MV-4-11 (cell line): ENCODE results near the gene TTC39A.
"Not testable (repeated sequence)": the region's sequence is repeated elsewhere in the genome, so short reads cannot be mapped to it uniquely, and the experiment has no call there.

Experiments used
- DNase-seq: peaks from one replicate; lab custom pipeline; 2025; lab: John Stamatoyannopoulos, UW

TTC39A gene

DNA sequence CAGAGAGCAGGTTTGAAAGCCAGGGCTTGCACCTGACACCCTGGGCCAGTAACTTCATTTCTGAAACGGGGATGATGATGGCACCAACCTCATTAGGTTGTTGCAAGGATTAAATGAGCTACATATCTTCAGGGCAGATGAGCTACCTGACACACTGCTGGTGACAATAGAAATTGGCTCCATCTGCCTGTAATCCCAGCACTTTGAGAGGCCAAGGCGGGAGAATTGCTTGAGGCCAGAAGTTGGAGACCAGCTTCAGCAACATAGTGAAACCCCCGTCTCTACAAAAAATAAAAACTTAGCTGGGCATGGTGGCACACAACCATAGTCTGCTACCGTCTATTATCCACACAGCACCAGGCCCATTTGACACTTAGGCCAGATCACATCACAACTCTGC lies 6.3 kb upstream of the TTC39A start:
- no peak for DNase-seq

DNA sequence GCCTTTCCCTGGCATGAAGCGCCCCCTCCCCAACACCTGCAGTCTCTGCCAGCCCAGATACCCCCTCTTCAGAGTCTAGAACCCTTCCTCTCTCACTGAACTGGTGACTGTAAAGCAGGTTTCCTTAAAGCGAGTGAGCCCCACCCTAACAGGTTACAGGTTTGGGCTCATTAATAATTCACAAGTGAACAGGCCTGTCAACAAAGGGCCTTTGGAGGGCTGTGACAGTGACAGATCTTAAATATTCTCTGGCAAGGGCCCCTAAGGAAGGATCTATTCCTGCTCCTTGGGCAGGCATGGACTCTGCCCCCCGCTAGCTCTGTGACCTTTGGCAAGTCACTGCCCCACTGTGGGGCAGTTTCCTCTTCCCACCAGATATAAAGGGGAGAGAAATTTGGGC lies 5.6 kb upstream of the TTC39A start:
- DNase-seq = no peak

DNA sequence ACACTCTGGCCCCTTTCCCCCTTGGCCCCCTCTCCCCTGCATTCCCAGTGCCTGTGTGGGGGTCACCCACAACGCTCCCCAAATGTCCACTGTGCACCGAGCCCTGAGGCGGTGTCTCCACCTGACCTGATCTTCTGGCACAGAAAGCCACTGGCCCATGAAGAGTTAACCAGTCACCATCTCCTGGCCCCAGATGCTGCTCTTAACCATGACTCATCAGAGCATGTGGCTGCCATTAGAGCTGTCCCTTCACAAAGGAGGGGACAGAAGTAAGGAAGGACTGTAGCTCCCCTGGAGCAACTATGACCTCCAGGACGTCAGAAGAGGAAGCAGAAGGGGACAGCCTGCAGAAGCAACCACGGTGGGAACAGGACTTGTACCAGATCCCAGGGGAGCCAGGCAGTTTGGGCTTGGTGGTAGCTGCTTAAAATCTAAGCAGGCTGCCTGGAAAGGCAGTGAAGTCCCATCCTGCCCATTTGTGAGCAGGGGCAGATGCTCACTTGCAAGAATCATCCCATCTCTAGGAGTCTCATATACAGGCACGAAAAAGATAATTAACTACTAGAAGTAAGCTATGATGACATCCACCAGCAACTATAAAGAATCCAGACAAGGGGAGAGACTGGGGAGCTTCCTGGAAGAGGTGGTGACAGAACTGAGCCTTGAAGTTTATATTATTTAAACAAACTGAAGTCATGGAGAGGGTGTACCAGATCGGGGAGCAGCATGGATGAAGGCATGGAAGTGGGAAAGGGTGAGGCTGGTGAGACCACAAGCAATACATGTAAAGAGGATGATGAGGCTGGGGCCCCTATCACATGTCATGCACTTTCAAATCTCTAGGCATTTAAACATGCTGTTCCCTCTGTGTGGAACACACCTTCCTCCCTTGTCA lies 1.1 kb upstream of the TTC39A start:
- DNase-seq = peak; percentile 80

DNA sequence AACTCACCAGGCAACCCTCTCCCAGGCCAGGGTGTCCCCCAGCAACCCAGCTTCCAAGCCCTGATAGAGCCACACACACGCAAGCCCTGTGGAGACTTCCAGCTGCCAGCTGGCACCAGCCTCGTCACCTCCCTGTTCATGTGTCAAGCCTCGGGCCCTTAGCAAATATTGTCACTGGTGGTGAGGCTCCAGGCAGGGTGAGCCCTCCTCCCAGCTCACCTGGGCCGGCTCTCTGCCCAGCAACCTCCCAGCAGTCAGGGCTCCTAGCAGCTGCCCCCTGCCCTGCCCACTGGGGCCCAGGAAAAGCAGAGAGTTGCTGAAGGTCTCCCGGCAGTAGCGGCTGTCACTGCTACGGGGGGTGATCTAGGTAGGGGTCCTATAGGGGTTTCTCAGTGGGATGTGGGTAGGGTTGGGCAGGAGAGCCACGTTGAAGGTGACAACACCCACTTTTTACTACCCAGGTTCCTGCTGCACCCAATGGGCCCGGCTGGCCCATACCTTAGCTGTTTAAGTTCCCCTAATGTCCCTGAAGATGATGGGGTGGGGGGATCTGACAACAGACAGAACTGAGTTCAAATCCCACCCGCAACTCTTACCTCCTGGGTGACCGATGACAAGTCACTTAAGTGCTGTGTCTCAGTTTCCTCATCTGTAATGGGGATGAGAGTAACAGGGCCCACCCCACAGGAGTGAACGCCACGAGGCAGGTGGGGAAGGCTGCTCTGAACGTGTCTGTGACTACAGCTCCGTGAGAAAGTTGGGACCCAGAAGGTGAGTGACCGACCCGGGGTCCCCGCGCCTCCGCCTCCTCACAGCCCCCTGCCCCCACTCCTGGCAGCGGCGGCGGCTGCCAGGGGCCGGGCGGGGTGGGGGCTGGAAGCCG lies 678 bp downstream of the TTC39A start:
- DNase-seq = no peak

DNA sequence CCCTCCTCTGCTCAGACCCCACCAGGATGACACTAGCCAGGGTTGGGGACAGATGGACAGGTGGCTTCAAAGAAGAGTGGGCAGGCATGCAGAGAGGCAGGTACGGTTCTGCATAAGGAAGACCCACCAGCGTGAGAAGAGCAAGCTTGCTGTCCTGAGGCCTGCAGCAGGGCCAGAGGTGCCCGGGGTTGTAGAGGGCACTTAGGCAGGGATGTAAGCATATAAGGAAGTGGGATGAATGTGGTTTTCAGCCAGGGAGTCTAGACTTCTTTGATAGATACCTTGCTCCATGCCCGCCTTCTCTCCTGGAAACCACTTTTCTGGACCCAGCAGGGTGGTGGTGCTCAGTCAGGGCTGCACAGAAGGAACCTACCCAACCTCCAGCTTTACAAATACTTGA lies 1.4 kb downstream of the TTC39A start:
- peak; percentile 7 for DNase-seq

DNA sequence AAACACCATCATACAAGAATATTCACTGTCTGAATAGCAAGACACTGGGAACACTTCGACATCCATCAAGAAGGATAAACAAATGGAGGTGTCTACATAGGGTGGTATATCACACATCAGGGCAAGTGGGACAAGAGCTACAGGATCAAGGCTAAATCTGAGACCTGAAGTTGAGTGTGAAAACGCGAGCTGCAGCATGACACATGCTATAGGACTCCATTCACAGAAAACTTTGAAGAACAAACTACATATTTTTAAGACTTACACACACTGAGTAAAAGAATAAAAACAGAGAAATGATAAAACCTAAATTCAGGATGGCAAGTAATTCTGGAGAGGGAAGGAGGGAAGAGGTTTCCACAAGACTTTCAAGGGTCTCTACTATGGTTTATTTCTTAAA lies 2.1 kb downstream of the TTC39A start:
- DNase-seq = no peak

DNA sequence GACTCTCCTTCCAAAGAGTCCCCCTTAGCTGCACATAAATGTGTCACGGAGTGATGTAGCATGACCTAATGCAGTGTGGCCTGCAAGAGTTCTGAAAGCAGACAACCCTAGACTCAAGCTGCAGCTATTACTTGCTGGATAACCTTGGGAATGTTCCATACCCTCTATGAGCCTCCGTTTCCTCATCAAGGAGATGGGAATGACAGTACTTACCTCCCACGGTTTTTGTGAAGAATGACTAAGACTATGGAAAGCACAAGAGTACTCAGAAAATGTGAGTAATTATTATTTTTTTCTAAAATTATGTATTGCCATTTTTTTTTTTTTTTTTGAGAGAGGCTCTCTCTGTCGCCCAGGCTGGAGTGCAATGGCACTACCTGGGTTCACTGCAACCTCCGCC lies 3.0 kb downstream of the TTC39A start:
- DNase-seq = no peak

DNA sequence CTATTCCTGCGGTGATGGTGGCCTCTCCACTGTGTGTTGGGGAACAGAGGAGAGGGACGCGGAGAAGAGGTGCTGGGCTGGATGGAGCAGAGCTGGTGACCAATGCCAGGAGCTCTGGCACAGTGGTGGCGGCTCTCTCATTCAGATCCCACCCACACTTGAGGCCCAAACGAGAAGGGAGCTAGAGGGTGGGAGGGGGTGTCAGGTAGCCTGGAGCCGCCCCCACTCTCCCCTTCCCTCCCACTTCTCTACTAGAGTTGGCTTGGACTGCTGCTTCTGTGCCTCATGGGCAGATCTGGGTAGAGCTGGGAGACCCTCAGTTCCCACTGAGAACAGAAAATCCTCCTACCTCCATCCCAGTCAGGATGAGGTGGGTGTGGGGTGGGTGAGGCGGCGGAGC lies 3.5 kb downstream of the TTC39A start:
- no peak for DNase-seq

DNA sequence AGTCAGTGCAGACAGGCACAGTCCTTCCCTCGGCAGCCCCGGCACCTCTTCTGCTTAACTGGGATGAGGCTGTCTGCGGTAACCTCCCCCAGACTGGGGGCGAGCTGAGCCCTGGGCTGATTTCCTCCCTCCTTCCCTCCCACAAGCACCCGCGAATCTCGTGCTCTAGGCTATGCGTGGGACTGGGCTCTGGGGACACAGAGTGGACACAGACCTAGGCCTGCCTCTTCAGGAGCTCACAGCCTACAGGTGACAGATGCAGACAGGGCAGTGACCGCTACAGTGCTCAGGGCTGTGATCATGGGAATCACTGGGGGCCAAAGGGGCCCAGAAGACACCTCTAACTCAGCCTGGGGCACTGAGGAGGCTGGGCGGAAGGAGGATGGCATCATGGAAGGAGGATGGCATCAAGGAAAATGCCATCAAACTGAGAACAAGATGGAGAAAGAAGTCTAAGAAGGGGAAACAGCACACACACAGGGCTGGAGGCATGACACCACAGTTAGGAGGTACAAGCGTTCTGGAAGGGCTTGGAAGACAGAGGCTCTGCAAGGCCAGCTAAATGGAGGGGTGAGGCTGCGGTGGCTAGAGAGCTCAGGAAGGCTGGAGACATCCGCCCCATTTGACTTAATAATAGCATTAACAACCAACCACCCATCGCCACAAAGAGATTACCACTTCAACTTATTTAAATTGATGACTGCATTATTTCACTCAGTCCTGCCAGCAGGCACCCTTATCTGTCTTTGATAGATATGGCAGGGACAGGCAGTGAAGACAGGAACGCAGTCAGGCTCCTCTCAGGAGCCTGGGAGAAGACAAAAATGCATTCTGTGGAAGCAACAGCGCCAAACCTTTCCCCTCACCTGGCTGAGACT lies 4.2 kb downstream of the TTC39A start:
- DNase-seq = no peak

DNA sequence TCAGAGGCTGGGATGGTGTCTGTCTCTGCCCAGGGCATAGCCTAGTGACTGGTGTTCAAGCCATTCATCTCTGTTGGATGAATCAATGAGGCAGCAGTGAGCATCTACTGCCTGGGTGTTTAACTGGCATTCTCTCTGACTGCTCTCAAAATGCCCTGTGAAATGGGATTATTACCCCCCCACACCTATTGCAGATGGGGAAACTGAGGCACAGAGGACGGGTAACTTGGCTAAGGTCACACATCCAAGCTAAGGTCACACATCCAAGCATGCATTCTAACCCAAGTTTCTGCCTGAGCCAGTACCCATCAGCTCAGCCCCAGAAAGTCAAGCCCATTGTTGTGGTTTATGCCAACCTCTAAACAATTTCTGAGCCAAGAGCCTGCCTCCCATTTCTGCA lies 5.0 kb downstream of the TTC39A start:
- no peak for DNase-seq

DNA sequence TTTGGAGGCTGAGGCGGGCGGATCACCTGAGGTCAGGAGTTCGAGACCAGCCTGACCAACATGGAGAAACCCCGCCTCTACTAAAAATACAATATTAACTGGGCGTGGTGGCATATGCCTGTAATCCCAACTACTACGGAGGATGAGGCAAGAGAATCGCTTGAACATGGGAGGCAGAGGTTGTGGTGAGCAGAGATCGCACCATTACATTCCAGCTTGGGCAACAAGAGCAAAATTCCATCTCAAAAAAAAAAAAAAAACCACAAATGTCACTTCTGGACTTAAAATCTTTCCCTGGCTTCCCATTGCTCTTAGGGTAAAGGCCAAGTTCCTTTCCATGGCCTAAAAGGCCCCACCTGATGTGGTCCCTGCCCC lies 5.4 kb downstream of the TTC39A start:
- not testable (repeated sequence) for DNase-seq

DNA sequence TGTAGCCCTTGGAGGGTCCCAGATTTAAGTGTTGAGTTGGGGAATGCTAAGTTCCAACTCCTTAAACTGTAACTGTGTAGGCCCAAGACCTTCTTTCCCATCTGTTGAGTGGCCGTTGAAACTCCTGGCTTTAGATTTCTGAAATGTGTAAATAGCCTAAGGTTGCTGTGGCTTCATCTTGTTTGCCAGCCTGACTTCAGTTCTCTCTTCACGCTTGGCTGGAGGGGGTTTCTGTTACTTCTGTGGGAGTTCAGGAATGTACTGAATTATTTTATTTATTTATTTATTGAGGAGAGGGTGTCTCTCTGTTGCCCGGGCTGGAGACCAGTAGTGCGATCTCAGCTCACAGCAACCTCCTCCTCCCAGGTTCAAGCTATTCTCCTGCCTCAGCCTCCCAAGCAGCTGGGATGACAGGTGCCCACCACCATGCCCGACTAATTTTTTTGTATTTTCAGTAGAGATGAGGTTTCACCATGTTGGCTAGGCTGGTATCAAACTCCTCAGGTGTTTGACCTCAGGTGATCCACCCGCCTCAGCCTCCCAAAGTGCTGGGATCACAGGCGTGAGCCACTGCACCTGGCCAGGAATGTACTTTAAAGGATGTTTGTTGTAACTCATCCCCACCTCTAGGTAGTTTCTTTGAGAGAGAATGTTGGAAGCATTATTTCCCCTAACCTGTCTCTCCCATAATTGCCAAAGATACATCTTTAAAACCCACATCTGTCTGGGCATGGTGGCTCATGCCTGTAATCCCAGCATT lies 5.9 kb downstream of the TTC39A start:
- DNase-seq = no peak

DNA sequence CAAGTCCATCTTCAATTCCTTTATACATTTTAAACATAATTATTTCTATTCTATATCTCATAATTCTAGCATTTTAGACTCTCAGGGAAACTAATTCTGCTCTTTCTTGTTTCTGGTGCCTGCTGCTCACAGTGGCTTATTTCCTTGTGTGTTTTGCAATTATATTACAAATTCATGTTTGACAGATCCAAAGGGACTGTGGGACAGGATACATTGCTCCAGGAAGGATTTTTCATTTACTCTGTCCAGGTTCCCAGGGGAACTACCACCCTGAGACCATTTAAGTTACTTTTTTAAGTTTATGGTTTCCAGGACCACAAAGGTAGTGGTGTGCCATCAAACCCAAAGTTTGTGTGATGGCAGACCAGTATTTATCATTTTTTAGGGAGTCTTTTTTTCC lies 6.6 kb downstream of the TTC39A start:
- DNase-seq = no peak

DNA sequence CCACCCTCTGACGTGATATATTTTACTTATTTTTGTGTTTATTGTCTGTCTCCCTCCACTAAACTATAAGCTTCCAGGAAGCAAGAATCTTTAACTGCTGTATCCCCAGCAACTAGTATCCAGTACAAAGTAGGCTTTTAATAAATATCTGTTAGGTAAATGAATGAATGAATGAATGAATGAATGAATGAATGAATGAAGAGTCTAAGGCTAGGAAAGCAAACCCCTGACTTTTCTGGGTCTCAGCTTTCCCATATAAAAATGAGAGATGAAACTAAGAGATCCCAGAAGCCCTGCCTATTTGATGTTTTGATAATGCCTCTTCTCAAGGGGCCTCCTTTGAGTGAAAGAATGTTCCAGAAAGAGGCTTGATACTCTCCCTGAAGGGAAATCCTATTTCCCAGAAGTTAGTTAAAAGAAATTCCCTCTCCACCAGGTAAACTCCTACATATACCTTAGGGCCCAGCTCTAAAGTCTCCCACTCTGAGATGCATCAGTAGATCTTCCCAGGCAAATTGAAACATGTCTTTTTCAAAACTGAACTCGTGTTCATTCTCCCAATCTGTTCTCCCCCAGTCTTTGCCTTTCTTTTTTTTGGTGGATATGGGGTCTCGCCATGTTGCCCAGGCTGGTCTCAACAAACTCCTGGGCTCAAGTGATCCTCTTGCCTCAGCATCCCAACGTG lies 7.8 kb downstream of the TTC39A start:
- DNase-seq = no peak

DNA sequence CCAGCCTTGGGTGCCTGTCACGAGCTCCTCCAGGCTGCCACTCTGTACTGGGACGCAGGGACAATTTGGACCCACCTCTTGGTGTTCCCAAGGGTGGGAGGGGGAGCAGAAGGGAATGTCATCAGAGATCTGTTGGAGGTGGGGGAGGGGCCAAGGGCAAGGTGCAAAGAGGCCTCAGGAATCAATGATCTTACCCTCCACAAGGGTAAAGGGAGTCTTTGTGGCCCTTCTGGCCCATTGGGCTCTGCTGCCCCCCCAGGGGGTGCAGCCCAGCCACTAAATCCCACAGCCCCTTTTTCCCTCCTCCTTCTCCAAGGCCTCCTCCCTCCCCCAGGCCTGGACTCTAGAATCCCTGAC lies 8.5 kb downstream of the TTC39A start:
- no peak for DNase-seq

DNA sequence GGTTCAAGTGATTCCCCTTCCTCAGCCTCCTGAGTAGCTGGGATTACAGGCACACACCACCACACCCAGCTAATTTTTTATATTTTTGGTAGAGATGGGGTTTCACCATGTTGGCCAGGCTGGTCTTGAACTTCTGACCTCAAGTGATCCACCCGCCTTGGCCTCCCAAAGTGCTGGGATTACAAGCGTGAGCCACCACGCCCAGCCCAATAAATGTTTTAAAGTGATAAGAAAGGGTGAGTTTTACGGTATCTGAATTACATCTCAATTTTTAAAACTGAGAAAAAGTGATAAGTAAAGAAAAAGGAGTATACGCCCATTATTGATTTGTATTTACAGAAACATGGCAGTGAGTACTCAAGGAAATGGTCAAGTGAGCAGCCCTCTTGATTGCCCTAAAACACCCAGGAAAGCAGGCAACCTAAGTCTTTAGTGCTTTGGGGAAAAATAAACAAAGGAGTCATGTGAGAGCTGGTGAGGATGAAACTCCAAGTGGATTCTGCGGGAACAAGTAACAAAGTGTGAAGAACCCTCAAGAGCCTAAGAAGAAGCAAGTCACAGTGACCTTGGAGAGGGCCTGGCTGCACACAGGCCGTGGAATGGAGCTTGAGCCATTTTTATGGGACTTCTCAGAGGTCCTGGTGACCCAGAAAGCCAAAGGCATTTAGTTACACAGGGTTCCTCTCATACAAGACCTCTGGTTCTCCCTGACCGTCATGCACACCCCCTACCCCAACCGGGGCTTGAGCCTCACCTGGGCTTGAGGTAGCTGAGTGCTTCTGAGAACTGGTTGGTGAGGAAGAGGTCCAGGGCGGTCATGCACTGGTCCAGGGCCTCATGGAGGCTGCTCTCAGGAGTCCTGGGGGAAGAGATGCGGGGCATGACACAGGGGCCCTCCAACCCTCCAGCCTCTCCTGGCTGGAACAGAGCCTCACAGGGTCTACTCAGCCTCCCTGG lies 9.1 kb downstream of the TTC39A start:
- no peak for DNase-seq

DNA sequence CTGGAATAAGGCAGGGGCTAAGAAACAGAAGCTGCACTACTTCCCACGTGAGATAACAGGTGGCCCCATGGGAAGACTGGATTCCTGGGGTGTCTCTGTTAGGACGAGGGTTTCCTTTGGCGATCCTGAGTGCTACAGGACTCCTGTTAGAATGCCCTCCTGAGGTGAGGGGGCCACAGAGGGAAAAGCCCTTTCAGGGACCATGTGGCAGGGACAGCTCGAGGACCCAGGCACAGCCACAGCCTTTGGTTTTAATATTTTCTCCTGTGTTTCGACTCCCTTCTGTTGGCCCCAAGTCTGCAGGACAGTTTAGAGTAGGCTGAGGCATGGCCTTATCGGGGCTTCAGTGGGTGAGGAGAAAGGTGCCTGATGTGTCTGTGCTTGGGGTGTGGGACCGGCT lies 12.6 kb downstream of the TTC39A start:
- DNase-seq = no peak

DNA sequence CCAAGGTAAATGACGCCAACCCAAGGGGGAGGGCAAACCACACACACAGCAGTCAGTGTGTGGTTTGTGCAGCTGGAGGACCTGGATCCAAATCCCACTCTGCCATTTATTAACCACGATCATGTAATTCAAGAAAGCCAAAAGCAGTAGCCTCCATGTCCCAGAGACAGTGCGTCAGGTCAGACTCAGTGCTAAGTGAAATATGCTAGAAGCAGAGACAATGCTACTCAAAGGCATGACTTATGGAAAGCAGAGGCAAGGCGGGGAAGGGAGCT lies 13.6 kb downstream of the TTC39A start:
- DNase-seq = peak; percentile 17

DNA sequence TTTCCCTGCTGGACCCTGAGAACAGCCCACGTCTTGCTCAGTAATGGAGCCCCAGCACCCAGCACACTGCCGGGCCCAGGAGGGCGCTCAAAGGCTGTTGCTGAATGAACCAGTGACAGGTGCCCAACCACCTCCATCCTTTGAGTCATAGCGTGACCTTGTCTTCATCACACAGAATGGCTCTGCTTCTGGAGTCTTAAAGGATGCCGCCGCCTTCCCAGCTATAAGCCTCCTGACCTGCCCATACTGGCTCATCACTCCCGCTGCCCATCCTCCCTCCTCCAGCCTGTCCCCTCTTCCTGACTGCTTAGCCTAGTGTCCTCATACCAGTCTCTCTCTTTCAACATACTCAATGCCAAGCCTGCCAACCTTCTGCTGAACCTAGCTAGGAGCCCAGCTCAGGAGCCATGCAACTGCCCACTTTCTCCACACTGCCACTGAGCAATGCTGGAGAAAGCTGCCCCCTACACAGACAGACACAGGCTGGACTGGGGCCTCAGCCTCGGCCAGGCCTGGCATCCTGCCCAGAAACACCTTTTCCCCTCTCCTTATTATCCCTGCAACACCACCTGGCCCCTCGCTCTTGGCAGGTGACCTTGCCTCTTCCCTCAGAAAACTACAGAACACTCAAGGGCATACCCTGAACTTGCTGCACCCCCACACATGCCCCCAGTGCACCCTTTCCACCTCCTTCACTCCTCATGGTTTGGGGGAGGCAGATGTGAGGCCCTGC lies 14.1 kb downstream of the TTC39A start:
- no peak for DNase-seq
